ENCODE measurements around the gene PSME1. TPM values are rescaled to one million over a fixed set of nuclear protein-coding genes. Genes with fewer than 3 reads are reported as not detected.
A peak's percentile ranks its signal among the peaks of the same experiment; 100 is the strongest.

PSME1 gene
- total and polyA plus RNA-seq, 2 of the 13 experiments (the other 11 are each of a cell fraction or from before 2014, with no cell fraction given), result 159 to 608 TPM

GRCh38 chr14:24149302-24149969 is 13.4 kb downstream of the PSME1 start (continued):
- peak; percentile 36; the same call in 1 of the 2 replicates for TF ChIP-seq JUND (CRISPR knock-in tag; IDR thresholded peaks at IDR 0.05)
- TF ChIP-seq TMF1 (CRISPR knock-in tag; IDR thresholded peaks at IDR 0.05; ENCODE audit: low read depth), result peak; percentile 53; the same call in 1 of the 2 replicates
- 0 out of 2 replicates have a peak, but pooled peaks have one; percentile 43 for TF ChIP-seq ZNF749 (CRISPR knock-in tag; IDR thresholded peaks at IDR 0.05; ENCODE audit: borderline replicate concordance)
- TF ChIP-seq, protein P1, sequence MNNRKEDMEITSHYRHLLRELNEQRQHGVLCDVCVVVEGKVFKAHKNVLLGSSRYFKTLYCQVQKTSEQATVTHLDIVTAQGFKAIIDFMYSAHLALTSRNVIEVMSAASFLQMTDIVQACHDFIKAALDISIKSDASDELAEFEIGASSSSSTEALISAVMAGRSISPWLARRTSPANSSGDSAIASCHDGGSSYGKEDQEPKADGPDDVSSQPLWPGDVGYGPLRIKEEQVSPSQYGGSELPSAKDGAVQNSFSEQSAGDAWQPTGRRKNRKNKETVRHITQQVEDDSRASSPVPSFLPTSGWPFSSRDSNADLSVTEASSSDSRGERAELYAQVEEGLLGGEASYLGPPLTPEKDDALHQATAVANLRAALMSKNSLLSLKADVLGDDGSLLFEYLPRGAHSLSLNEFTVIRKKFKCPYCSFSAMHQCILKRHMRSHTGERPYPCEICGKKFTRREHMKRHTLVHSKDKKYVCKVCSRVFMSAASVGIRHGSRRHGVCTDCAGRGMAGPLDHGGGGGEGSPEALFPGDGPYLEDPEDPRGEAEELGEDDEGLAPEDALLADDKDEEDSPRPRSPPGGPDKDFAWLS (CRISPR knock-in tag; IDR thresholded peaks at IDR 0.05; ENCODE audit: borderline replicate concordance), result 0 out of 2 replicates have a peak, but pooled peaks have one; percentile 28
- 0 out of 2 replicates have a peak, but pooled peaks have one; percentile 29 for TF ChIP-seq RBFOX2 (IDR thresholded peaks at IDR 0.05; ENCODE audit: low read depth, low read length)
- peak; percentile 60; the same call in 1 of the 2 replicates for TF ChIP-seq ZBTB7A (CRISPR knock-in tag; IDR thresholded peaks at IDR 0.05)
- TF ChIP-seq, protein P2, sequence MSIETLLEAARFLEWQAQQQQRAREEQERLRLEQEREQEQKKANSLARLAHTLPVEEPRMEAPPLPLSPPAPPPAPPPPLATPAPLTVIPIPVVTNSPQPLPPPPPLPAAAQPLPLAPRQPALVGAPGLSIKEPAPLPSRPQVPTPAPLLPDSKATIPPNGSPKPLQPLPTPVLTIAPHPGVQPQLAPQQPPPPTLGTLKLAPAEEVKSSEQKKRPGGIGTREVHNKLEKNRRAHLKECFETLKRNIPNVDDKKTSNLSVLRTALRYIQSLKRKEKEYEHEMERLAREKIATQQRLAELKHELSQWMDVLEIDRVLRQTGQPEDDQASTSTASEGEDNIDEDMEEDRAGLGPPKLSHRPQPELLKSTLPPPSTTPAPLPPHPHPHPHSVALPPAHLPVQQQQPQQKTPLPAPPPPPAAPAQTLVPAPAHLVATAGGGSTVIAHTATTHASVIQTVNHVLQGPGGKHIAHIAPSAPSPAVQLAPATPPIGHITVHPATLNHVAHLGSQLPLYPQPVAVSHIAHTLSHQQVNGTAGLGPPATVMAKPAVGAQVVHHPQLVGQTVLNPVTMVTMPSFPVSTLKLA (IDR thresholded peaks at IDR 0.05), result 0 out of 2 replicates have a peak, but pooled peaks have one; percentile 8
- TF ChIP-seq CENPT (CRISPR knock-in tag; IDR thresholded peaks at IDR 0.05; ENCODE audit: low read depth), result 0 out of 2 replicates have a peak, but pooled peaks have one; percentile 67

DNA sequence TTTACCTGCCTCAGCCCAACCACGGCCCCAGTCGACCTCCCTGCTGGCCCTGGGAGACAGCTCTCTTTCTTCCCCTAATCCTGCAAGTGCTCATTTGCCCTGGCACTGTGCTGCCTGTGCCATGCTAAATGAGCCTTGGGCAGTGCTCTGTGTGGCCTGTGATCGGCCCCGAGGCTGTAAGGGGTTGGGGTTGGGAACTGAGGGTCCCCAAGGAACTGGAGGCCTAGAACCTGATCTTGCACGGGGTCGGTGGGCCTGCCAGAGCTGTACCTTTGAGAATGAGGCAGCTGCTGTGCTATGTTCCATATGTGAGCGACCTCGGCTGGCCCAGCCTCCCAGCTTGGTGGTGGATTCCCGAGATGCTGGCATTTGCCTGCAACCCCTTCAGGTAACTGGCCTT is 14.1 kb downstream of the PSME1 start:
- Histone ChIP-seq H3K36me3 (replicated peaks in 1 of 2; ENCODE audit: control insufficient read depth in 1 of 2, insufficient read depth in 2 of 2, low read length in 2 of 2) (peaks cover 36 to 44% of the 10 kb centered on the region in 2 experiments), H3K4me2 (ENCODE audit: low read depth, low read length) (no peak overlapping the region), H3K27me3 (ENCODE audit: control insufficient read depth in 1 of 2, insufficient read depth in 2 of 2, low read length in 2 of 2) (peaks cover 0 to 3% of the 10 kb centered on the region in 2 experiments; a peak in 1 of 5 replicates), H3K9ac (ENCODE audit: insufficient read depth, low read depth, low read length) (no peak overlapping the region), H3K9me3 (ENCODE audit: low read length) (no peaks in the 10 kb centered on the region), H4K20me1 (ENCODE audit: insufficient read depth, low read length) (peaks cover 7% of the 10 kb centered on the region), H2AFZ (ENCODE audit: low read length) (no peak overlapping the region), H3K4me3 (replicated peaks in 1 of 3; ENCODE audit: insufficient read depth in 1 of 3, low read depth in 2 of 3, low read length in 3 of 3) (no peak overlapping the region), H3K4me1 (ENCODE audit: insufficient read depth, low read length) (peaks cover 31% of the 10 kb centered on the region), H3K79me2 (ENCODE audit: insufficient read depth, low read length) (peaks cover 34% of the 10 kb centered on the region), H3K27ac (ENCODE audit: extremely low read length, insufficient read depth, low read length) (no peak overlapping the region)
- in situ Hi-C loops (cut with HindIII; ENCODE audit: extremely low pct_ligation_motif_present, low pct_unique_long_range_greater_than_20kb), result no loop called here
- POLR2A ChIA-PET, result interaction anchor here (1.0 to 8.5 kb wide), 4 partner anchors 9 to 55 kb away, joined by 3 to 233 read pairs (median 102); partner anchors contain the start of genes DCAF11, EMC9, IRF9 and NRL
- intact Hi-C loops (cut with micrococcal nuclease; ENCODE audit: unreplicated experiment), result no loop called here
- ATAC-seq (no peak), DNase-seq (ENCODE audit: low spot score) (no peak), FAIRE-seq (no peak)
- CTCF ChIA-PET (ENCODE audit: low intra/inter-chr PET ratio, low total read pairs), result no interaction called here
- BruUV-seq (replicated peaks), result no TSS peak
- WGBS (ENCODE audit: low lambda C conversion rate), result 96% methylated on average over 9 of the region's 9 CpGs
- TF ChIP-seq HOXA3 (CRISPR knock-in tag; IDR thresholded peaks at IDR 0.05) (no peak), HCFC1 (IDR thresholded peaks at IDR 0.05; ENCODE audit: low read depth, low read length) (peak; percentile 9; the same call in 1 of the 2 replicates), ATF7-NPFF (CRISPR knock-in tag; IDR thresholded peaks at IDR 0.05; ENCODE audit: low read depth) (no peak), AGO2 (optimal IDR thresholded peaks at IDR 0.05; ENCODE audit: low read depth, low read length) (peak; percentile 65), ZNF768 (CRISPR knock-in tag; IDR thresholded peaks at IDR 0.05) (peak; percentile 27; the same call in 1 of the 2 replicates), RBFOX2 (IDR thresholded peaks at IDR 0.05; ENCODE audit: low read depth, low read length) (0 out of 2 replicates have a peak, but pooled peaks have one; percentile 17), ZNF737 (CRISPR knock-in tag; IDR thresholded peaks at IDR 0.05; ENCODE audit: borderline replicate concordance) (no peak), HIC2 (CRISPR knock-in tag; IDR thresholded peaks at IDR 0.05; ENCODE audit: low read depth) (no peak), ZNF24 (IDR thresholded peaks at IDR 0.05) (no peak), POLR2A (IDR thresholded peaks at IDR 0.05; ENCODE audit: insufficient read depth in 1 of 2, low read depth in 2 of 2, low read length in 2 of 2) (no peak), SATB2 (CRISPR knock-in tag; IDR thresholded peaks at IDR 0.05) (no peak)

All from HepG2 (cell line).